Coronary artery (tissue), 2 donors: ENCODE measurements around the gene S100B.

Experiments used
- DNase-seq: peaks from one replicate; pipeline ENCODE4 v3.0.0-alpha.2; 2017; ENCODE audit warnings: low spot score
- H3K27ac ChIP-seq, 2 donors: fragments of 200-600 bp; sonication (generic); one replicate each; pipeline ENCODE4 v1.5.1; 2016 to 2019
- H3K4me3 ChIP-seq: fragments of 200-600 bp; sonication (generic); 2 replicates; pipeline ENCODE4 v1.5.1; 2016; ENCODE audit warnings: mild to moderate bottlenecking, moderate library complexity
- TF ChIP-seq, protein P1 (sequence below): fragments of 200-600 bp; sonication (generic); IDR thresholded peaks from one replicate; pipeline ENCODE4 v1.5.1; 2019; ENCODE audit warnings: antibody characterized with exemption

S100B gene

DNA sequence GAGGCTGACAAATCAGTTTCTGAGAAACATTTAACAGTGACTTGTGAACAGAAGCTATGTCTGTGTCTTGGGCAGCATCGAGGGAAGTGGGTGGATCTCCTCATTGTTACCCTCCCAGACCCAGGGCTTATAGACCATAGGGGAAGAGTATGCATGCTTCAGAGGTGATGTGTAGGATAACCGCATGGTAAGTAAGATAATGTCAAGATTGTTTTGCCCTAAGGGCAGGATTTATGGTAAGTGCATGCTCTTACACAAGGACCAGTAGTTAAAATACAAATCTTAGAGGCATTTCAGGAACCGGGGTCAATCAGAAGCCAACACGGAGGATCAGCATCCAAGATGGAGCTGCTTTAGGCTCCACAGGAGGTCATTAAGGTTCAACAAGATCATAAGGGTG, 22.8 kb upstream of the S100B start:
- no peak for DNase-seq
- Histone ChIP-seq H3K4me3 (no peak overlapping the region), H3K27ac (no peak overlapping the region)
- TF ChIP-seq, protein P1, sequence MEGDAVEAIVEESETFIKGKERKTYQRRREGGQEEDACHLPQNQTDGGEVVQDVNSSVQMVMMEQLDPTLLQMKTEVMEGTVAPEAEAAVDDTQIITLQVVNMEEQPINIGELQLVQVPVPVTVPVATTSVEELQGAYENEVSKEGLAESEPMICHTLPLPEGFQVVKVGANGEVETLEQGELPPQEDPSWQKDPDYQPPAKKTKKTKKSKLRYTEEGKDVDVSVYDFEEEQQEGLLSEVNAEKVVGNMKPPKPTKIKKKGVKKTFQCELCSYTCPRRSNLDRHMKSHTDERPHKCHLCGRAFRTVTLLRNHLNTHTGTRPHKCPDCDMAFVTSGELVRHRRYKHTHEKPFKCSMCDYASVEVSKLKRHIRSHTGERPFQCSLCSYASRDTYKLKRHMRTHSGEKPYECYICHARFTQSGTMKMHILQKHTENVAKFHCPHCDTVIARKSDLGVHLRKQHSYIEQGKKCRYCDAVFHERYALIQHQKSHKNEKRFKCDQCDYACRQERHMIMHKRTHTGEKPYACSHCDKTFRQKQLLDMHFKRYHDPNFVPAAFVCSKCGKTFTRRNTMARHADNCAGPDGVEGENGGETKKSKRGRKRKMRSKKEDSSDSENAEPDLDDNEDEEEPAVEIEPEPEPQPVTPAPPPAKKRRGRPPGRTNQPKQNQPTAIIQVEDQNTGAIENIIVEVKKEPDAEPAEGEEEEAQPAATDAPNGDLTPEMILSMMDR = no peak

DNA sequence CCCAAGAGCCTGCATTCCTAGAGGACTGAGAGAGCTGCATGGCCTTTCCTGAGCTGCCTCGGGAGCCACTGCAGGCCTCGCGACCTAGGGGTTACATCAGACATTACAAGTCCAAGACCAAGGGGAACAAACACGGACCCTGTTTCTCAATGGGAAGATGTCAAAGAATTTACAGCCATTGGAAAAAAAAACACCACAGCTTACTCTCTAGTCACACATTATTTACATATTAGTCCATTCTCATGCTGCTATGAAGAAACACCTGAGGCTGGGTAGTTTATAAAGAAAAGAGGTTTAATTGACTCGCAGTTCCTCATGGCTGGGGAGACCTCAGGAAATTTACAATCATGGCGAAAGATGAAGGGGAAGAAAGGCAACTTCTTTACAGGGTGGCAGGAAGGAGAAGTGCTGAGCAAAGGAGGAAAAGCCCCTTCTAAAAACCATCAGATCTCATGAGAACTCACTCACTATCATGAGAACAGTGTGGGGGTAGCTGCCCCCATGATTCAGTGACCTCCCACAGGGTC, 22.2 kb upstream of the S100B start:
- no peak overlapping the region for H3K4me3 ChIP-seq
- H3K27ac ChIP-seq = no peak overlapping the region
- no peak for DNase-seq
- TF ChIP-seq, protein P1 = no peak

DNA sequence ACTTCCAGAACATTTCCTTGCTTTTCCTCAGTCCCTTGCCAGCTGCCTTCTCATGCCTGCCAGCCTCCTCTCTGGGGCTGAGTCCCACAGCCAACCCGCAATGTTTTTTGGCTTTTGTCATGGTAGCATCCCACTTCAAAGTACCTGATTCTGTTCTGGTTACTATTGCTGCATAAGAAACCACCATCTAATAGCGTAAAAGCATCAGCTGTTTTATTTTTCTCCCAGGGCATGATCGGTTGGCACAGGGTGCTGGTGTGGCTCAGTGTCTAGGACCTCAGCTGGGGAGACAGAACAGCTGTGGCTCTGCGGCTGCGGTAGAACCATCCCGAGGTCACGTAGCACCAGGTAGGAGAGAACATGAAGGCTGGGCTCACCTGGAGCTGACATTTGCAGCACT, 21.7 kb upstream of the S100B start:
- H3K4me3 ChIP-seq = no peak overlapping the region
- no peak overlapping the region for H3K27ac ChIP-seq
- TF ChIP-seq, protein P1 = no peak
- DNase-seq = no peak

DNA sequence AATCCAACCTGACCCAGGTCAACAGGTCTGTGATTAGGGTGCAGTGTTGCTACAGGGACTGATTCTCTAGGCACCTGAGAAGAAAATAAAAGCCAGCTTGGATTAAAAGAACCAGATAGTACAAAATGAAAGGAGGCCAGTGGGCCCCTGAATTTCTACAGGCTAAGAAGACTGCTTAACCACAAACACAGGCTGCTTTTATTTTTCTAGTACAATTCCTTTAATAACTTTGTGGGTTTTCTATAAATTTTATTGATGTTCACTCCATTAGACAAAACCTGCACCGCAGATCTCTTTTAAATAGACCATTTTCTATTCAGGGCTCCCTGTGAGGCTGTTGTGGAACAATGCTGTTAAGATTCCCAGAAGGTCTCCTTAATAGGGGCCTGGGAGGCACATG, 20.9 kb upstream of the S100B start:
- no peak overlapping the region for H3K4me3 ChIP-seq
- H3K27ac ChIP-seq = no peak overlapping the region
- no peak for DNase-seq
- TF ChIP-seq, protein P1 = no peak

DNA sequence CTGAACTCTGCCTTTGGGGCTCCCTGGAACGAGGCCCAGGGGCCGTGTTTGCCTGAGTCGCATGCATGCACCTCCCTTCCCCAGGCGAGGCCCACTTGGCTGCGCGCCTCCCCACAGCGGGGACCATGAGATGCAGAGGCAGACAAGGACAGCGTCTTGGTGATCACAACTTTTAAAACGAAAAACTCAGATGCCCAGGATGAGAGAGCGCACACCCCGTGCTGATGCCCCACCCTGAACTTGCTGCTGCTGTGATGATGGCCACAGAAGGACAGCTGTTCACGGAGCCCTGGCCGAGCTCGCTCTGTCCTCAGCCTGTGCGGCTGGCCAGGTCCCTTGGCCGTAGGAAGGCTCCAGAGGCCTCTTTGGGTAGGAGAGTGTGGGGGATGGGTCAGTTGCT, 19.2 kb upstream of the S100B start:
- no peak for DNase-seq
- TF ChIP-seq, protein P1 = no peak

DNA sequence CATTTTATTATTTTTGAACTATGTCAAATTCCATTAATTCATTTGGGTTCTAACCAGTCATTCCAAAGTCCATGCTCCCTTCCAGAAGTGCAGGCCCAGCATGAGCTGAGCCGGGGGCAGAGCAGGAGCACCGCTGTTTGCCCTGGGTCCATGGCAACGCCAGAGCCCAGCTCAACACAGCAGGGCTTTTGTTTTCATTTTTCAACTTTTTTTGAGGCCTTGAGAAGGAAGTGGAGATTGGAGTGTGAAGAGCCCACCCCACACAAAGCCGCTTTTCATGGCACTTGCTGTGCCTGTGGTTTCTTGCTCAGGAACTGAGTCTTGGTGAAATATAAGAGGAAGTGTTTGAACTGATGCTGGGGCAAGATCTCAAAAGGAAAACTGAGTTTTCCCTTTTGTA, 17.3 kb upstream of the S100B start:
- Histone ChIP-seq H3K4me3 (no peak overlapping the region), H3K27ac (peak overlapping the region in 1 of 2 donors; percentile 74)
- TF ChIP-seq, protein P1 = no peak
- DNase-seq = no peak

More for the DNA sequence above, 19.2 kb upstream of the S100B start:
- H3K27ac ChIP-seq = no peak overlapping the region
- no peak overlapping the region for H3K4me3 ChIP-seq

DNA sequence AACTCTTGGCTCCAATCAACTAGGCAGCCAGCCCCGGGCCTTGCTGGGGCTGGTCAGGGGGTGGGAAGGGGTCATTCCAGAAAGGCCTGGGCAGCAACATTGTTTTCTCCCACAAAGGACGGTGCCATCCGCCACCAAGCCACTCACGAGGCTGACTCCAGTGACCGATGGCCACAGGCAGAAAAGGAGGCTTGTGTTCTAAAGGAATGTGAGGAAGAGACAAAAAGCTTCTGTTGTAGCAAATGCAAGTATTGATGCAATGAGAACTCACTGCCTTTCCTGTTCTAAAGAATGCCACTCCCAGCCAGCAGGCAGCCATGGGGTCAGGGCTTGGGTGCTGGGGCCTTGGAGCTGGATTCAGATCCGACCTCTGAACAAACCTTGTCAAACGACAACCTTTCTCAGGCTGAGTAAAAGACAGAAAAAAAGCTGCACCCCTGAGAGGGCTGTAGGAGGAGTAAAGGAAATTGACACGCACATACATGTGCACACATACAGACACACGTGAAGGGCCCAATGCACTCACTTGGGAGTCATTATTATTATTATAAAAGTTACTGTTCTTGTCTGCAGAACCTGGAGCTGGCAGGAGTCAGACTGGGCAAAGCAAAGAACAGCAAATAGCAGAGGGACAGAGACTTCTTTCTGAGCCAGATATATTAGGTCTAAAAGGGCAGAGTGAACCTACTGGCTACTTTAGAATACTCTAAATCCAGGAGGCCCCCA, 16.7 kb upstream of the S100B start:
- no peak for DNase-seq
- Histone ChIP-seq H3K4me3 (no peak overlapping the region), H3K27ac (peak overlapping the region in 1 of 2 donors; percentile 74)
- TF ChIP-seq, protein P1 = no peak
